ENCODE measurements around the gene PACSIN2.

DNA sequence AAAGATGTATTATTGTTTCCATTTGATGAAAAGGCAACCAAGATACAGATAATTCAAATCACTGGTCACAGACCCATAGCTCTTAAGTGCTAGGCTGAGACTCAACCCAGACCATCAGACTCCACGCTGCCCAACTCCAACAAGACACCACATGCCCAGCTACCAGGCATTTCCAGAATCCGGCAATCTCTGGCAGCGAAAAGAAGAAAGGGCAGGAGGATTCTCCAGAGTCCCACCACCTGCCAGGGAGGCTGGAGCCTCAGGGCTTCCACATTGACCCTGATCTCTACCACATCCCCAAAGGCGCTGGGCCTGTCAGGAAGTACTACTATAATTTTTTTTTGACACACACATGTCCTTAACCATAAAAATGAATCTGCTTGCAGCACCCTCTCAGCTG is 96.4 kb downstream of the PACSIN2 start:
- TF ChIP-seq ZNF513 (CRISPR knock-in tag; conservative IDR thresholded peaks at IDR 0.05) (no peak), ZBTB21 (CRISPR knock-in tag; IDR thresholded peaks at IDR 0.05) (no peak), BCL6 (CRISPR knock-in tag; IDR thresholded peaks at IDR 0.05) (no peak), POLR2AphosphoS5 (IDR thresholded peaks at IDR 0.05; ENCODE audit: low read depth, low read length) (no peak), CSRNP2 (CRISPR knock-in tag; conservative IDR thresholded peaks at IDR 0.05; ENCODE audit: low read depth) (no peak), ZNF224 (CRISPR knock-in tag; IDR thresholded peaks at IDR 0.05) (no peak), EP300 (IDR thresholded peaks at IDR 0.05; ENCODE audit: low read depth in 2 of 2, low read length in 2 of 2) (no peak), EP300 (CRISPR knock-in tag; IDR thresholded peaks at IDR 0.05; ENCODE audit: borderline replicate concordance) (no peak), YEATS2 (CRISPR knock-in tag; IDR thresholded peaks at IDR 0.05; ENCODE audit: borderline replicate concordance) (no peak), HMG20B (CRISPR knock-in tag; conservative IDR thresholded peaks at IDR 0.05) (no peak), EZH2 (conservative IDR thresholded peaks at IDR 0.05; ENCODE audit: low read depth, low read length) (no peak), ZNF558 (CRISPR knock-in tag; IDR thresholded peaks at IDR 0.05; ENCODE audit: borderline replicate concordance) (no peak), PBX3 (CRISPR knock-in tag; IDR thresholded peaks at IDR 0.05; ENCODE audit: borderline replicate concordance) (no peak)
- TF ChIP-seq, protein P1, sequence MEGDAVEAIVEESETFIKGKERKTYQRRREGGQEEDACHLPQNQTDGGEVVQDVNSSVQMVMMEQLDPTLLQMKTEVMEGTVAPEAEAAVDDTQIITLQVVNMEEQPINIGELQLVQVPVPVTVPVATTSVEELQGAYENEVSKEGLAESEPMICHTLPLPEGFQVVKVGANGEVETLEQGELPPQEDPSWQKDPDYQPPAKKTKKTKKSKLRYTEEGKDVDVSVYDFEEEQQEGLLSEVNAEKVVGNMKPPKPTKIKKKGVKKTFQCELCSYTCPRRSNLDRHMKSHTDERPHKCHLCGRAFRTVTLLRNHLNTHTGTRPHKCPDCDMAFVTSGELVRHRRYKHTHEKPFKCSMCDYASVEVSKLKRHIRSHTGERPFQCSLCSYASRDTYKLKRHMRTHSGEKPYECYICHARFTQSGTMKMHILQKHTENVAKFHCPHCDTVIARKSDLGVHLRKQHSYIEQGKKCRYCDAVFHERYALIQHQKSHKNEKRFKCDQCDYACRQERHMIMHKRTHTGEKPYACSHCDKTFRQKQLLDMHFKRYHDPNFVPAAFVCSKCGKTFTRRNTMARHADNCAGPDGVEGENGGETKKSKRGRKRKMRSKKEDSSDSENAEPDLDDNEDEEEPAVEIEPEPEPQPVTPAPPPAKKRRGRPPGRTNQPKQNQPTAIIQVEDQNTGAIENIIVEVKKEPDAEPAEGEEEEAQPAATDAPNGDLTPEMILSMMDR (CRISPR knock-in tag; IDR thresholded peaks at IDR 0.05) = no peak
- TF ChIP-seq, protein P2, sequence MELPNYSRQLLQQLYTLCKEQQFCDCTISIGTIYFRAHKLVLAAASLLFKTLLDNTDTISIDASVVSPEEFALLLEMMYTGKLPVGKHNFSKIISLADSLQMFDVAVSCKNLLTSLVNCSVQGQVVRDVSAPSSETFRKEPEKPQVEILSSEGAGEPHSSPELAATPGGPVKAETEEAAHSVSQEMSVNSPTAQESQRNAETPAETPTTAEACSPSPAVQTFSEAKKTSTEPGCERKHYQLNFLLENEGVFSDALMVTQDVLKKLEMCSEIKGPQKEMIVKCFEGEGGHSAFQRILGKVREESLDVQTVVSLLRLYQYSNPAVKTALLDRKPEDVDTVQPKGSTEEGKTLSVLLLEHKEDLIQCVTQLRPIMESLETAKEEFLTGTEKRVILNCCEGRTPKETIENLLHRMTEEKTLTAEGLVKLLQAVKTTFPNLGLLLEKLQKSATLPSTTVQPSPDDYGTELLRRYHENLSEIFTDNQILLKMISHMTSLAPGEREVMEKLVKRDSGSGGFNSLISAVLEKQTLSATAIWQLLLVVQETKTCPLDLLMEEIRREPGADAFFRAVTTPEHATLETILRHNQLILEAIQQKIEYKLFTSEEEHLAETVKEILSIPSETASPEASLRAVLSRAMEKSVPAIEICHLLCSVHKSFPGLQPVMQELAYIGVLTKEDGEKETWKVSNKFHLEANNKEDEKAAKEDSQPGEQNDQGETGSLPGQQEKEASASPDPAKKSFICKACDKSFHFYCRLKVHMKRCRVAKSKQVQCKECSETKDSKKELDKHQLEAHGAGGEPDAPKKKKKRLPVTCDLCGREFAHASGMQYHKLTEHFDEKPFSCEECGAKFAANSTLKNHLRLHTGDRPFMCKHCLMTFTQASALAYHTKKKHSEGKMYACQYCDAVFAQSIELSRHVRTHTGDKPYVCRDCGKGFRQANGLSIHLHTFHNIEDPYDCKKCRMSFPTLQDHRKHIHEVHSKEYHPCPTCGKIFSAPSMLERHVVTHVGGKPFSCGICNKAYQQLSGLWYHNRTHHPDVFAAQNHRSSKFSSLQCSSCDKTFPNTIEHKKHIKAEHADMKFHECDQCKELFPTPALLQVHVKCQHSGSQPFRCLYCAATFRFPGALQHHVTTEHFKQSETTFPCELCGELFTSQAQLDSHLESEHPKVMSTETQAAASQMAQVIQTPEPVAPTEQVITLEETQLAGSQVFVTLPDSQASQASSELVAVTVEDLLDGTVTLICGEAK (IDR thresholded peaks at IDR 0.05) = no peak
- TF ChIP-seq, protein P2 (CRISPR knock-in tag; IDR thresholded peaks at IDR 0.05) = no peak
